Heart right ventricle (tissue), 16 donors: Measurements from ENCODE around the gene CDCA3. TPM values are rescaled to one million over a fixed set of nuclear protein-coding genes. Genes with fewer than 3 reads are reported as not detected.

Experiments used
- ATAC-seq, 8 donors: fragments of 200-7000 bp; cut with Tn5 transposase; one replicate each; pipeline ENCODE4 v1.9.1; 2020; ENCODE audit warnings: mild to moderate bottlenecking in 8 of 8, moderate library complexity in 8 of 8, moderate number of reproducible peaks in 1 of 8
- DNase-seq, 2 donors: peaks; one replicate each; pipeline ENCODE4 v3.0.0-alpha.2; 2020
- H3K27ac ChIP-seq, 10 donors: fragments of 200-600 bp; sonication (generic) in 2 of 10; one replicate each; pipeline versions ENCODE4 v1.5.0 to v1.8.0; 2020 to 2022; ENCODE audit warnings: mild to moderate bottlenecking in 3 of 10
- H3K27me3 ChIP-seq, 7 donors: fragments of 200-600 bp; one replicate each; pipeline ENCODE4 v1.8.0; 2021 to 2022; ENCODE audit warnings: mild to moderate bottlenecking in 2 of 7
- H3K36me3 ChIP-seq, 9 donors: fragments of 200-600 bp; sonication (generic) in 1 of 9; one replicate each; pipeline versions ENCODE4 v1.5.0 to v1.8.0; 2020 to 2022; ENCODE audit warnings: mild to moderate bottlenecking in 2 of 9
- H3K4me1 ChIP-seq, 9 donors: fragments of 200-600 bp; sonication (generic) in 1 of 9; one replicate each; pipeline versions ENCODE4 v1.5.0 to v1.8.0; 2020 to 2022; ENCODE audit warnings: mild to moderate bottlenecking in 4 of 9
- H3K4me3 ChIP-seq, 10 donors: fragments of 200-600 bp; sonication (generic) in 2 of 10; one replicate each; pipeline versions ENCODE4 v1.5.0 to v1.8.0; 2020 to 2022; ENCODE audit warnings: mild to moderate bottlenecking in 7 of 10, moderate library complexity in 2 of 10
- H3K9me3 ChIP-seq, 11 donors: fragments of 200-600 bp in 10 of 11; sonication (generic) in 2 of 11; one replicate each; pipeline versions ENCODE4 v1.5.0 to v1.8.0; 2013 to 2022; ENCODE audit warnings: mild to moderate bottlenecking in 2 of 11, control low read depth in 1 of 11, moderate library complexity in 1 of 11
- WGBS, 2 donors: extraction: QIAGEN DNeasy Blood & Tissue Kit; methylation state at CpG; one replicate each; pipeline ENCODE4 v1.1.7; 2013; ENCODE audit warnings: inconsistent platforms in 1 of 2; 5-methylcytosine and 5-hydroxymethylcytosine counted together
- intact Hi-C, 10 donors: fragments of 100-400 bp; cut with DNase I; formaldehyde crosslinking; loops; one replicate each; pipeline versions ENCODE4 v1.11.1 to v1.14.2; 2022
- polyA plus RNA-seq, 2 donors: library from polyadenylated mRNA; stranded (reverse); fragments of 200-250 nt; gene quantifications; one replicate each; pipeline ENCODE4 v1.2.3, GENCODE V29; 2013
- total RNA-seq, 10 donors: library from RNA; stranded (reverse); fragmentation: NEBNext Ultra II Directional in 3 of 10; extraction: Animal tissue kit (Norgen Biotek cat#: 25700) in 3 of 10; gene quantifications; one replicate each; pipeline versions ENCODE4 v1.2.1 to v1.2.4, GENCODE V29; 2021 to 2023
- TF ChIP-seq, protein P1 (sequence below), 9 donors: fragments of 200-600 bp; sonication (generic) in 2 of 9; IDR thresholded peaks; one replicate each; pipeline versions ENCODE4 v1.5.0 to v1.8.0; 2021 to 2022; ENCODE audit warnings: antibody characterized with exemption in 9 of 9, mild to moderate bottlenecking in 5 of 9, moderate library complexity in 1 of 9
- donor health status: Arrhythmogenic right ventricular cardiomyopathy.
- donor health status: ischemic (EF 13 %, LVEDD 7.1; RV severe dilation, severe dysfunction).
- donor health status: healthy with polysubstance abuse.
- donor health status: DM: no; HTN: yes; CAD: no.
- donor health status: DM: no; HTN: no; CAD: no.
- donor health status: ischemic (EF 25% LVEDD 6.9; RV normal size, moderate dysfunction).
- donor health status: ischemic (EF 25% LVEDD 5.7; RV mildly dilated, moderate dysfunction).
- donor health status: healthy.
- donor health status: DM: yes; HTN: yes; CAD: no.
- donor health status: Ischemic cardiomyopathy.
- donor health status: ischemic (EF 35%, LVEDD 5.7; RV mildly dilated, moderate dysfunction).
- donor health status: nonischemic (EF 11% LVEDD 7.7; RV severe dilation, severe dysfunction).
- donor health status: DM: yes; HTN: yes; CAD: no.
- donor health status: PGD.
- donor health status: ischemic (EF 29% LVEDD 5.4; RV normal size, mild dysfunction).
- donor health status: nonischemic (EF 23%, LVEDD 6.1; RV moderate dilation, normal function).

CDCA3 gene
- total and polyA plus RNA-seq, 12 donors = 0.22 to 4.0 (median 0.55) TPM; not detected in 1

DNA sequence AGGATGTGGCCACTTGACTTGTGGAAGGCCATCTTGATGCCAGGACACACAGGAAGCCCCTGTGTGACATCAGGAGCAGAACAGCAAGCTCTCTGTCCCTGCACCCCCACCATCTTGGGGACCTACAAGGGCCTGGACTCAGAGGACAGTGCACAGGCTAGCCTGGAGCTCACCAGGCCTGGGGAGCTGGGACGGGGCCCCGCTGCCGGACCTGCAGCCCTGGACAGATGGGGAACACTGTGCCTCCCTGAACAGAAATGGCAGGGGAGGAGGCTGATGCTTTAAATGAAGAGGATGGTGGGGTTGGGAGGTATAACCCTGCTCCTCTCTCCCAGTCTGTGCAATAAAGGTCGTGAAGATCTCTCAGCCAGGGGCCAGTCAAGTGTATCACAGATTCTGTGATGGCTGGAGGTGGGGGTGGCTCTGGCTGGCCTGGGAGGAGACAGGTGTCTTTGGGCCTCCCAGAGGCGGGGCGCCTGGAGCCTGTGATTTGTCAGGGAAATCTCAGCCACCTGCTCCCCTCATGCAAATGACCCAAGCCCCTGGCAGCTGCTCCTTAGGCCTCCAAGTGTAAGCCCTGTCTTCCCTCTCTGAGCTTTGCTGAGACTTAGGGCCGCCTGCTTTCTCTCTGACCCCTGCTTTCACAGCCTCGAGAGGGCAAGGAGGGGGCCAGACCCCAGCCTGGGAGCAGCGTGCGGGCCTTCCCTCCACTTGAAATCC lies 11.4 kb downstream of the CDCA3 start:
- H3K9me3 ChIP-seq = no peaks in the 10 kb centered on the region
- ATAC-seq = peak in 2 of 8 donors; percentile 1
- peaks cover 0 to 45% (median 6%) of the 10 kb centered on the region in 9 donors for H3K4me1 ChIP-seq
- TF ChIP-seq, protein P1, sequence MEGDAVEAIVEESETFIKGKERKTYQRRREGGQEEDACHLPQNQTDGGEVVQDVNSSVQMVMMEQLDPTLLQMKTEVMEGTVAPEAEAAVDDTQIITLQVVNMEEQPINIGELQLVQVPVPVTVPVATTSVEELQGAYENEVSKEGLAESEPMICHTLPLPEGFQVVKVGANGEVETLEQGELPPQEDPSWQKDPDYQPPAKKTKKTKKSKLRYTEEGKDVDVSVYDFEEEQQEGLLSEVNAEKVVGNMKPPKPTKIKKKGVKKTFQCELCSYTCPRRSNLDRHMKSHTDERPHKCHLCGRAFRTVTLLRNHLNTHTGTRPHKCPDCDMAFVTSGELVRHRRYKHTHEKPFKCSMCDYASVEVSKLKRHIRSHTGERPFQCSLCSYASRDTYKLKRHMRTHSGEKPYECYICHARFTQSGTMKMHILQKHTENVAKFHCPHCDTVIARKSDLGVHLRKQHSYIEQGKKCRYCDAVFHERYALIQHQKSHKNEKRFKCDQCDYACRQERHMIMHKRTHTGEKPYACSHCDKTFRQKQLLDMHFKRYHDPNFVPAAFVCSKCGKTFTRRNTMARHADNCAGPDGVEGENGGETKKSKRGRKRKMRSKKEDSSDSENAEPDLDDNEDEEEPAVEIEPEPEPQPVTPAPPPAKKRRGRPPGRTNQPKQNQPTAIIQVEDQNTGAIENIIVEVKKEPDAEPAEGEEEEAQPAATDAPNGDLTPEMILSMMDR (IDR thresholded peaks at IDR 0.05) = no peak
- H3K36me3 ChIP-seq = peaks cover 0 to 82% (median 23%) of the 10 kb centered on the region in 9 donors
- 82 to 87% methylated on average over 10 of the region's 10 CpGs for WGBS, 2 donors
- H3K27ac ChIP-seq = peak overlapping the region in 2 of 10 donors; percentile 56 to 67
- intact Hi-C loops = no loop called here
- H3K27me3 ChIP-seq = no peaks in the 10 kb centered on the region
- no peak for DNase-seq
- H3K4me3 ChIP-seq = no peak overlapping the region

DNA sequence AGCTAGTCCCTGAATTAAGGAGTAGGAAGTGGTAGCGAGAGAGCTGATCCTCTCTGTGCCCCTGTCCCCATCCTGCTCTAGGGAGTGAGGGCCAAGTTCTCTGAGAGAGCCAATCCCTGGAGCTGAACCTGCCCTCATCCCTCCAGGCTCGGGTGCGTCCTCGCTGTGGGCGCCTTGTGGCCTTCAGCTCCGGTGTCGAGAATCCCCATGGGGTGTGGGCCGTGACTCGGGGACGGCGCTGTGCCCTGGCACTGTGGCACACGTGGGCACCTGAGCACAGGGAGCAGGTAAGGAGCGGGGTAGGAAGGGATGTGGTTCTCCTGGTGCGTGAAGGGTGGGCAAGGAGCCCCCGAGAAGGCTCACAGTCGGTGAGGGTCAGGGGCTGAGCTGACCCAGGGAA lies 12.2 kb downstream of the CDCA3 start:
- H3K27me3 ChIP-seq = no peaks in the 10 kb centered on the region
- no peaks in the 10 kb centered on the region for H3K9me3 ChIP-seq
- intact Hi-C loops = no loop called here
- no peak overlapping the region for H3K27ac ChIP-seq
- DNase-seq = no peak
- TF ChIP-seq, protein P1 (IDR thresholded peaks at IDR 0.05) = no peak
- H3K4me1 ChIP-seq = peaks cover 0 to 51% (median 6%) of the 10 kb centered on the region in 9 donors
- WGBS, 2 donors = 93 to 95% methylated on average over 16 of the region's 16 CpGs
- H3K36me3 ChIP-seq = peaks cover 0 to 82% (median 20%) of the 10 kb centered on the region in 9 donors
- ATAC-seq = peak in 1 of 8 donors; percentile 3
- H3K4me3 ChIP-seq = no peak overlapping the region

DNA sequence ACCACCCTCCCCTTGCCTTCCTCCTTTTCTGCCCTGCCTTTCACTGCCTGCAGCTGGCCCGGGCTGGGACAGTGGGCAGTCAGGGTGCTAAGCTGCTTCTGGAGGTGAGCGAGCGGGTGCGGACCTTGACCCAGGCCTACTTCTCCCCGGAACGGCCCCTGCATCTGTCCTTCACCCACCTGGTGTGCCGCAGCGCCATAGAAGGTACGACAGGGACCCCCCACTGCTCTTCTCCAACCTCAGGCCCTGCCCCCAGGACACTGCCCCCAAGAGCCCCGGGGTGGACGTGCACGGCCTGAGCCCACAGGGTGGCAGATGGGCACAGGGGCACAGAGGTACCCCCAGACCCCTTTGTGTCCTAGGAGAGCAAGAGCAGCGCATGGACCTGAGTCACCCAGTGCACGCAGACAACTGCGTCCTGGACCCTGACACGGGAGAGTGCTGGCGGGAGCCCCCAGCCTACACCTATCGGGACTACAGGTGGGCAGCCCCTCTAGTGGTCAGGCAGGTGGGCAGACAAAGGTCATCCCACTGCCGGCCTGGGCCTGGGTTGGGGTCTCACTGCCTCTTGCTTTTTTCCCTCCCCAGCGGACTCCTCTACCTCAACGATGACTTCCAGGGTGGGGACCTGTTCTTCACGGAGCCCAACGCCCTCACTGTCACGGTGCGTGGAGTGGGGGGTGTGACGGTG lies 13.6 kb downstream of the CDCA3 start:
- no peaks in the 10 kb centered on the region for H3K9me3 ChIP-seq
- no peak for DNase-seq
- H3K36me3 ChIP-seq = peaks cover 0 to 76% (median 20%) of the 10 kb centered on the region in 9 donors

DNA sequence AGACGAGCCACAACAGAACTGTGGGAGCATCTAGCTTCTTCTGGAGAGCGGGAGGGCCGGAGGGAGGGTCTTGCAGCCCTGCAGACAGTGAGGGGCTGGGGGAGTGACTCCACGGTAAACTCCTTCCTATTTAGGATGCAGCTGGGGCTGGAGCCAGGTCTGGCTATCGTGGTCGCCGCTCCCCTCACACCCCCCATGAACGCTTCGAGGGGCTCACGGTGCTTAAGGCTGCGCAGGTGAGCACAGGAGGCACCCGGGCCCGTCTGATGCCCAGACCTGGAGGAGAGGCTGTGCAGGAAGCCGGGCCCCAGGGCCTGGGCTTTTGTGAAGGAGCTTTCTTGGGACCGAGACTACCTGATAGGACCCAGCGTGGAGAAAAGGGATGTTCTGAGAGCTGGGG lies 14.2 kb downstream of the CDCA3 start:
- no peak for ATAC-seq
- intact Hi-C loops = no loop called here
- no peaks in the 10 kb centered on the region for H3K9me3 ChIP-seq
- TF ChIP-seq, protein P1 (IDR thresholded peaks at IDR 0.05) = no peak
- no peak overlapping the region for H3K4me3 ChIP-seq
- no peak for DNase-seq
- WGBS, 2 donors = 89 to 94% methylated on average over 16 of the region's 16 CpGs
- H3K36me3 ChIP-seq = peaks cover 0 to 73% (median 20%) of the 10 kb centered on the region in 9 donors
- H3K27me3 ChIP-seq = no peaks in the 10 kb centered on the region
- H3K27ac ChIP-seq = no peak overlapping the region
- peaks cover 0 to 54% (median 6%) of the 10 kb centered on the region in 9 donors for H3K4me1 ChIP-seq

More for the DNA sequence above, 13.6 kb downstream of the CDCA3 start:
- Histone ChIP-seq H3K27me3 (no peaks in the 10 kb centered on the region), H3K4me1 (peaks cover 0 to 54% (median 6%) of the 10 kb centered on the region in 9 donors), H3K4me3 (no peak overlapping the region), H3K27ac (no peak overlapping the region)
- 94 to 95% methylated on average over 26 of the region's 26 CpGs for WGBS, 2 donors
- TF ChIP-seq, protein P1 (IDR thresholded peaks at IDR 0.05) = no peak
- intact Hi-C loops = no loop called here
- no peak for ATAC-seq
